NCI-H82 treated with DMSO at 0.1 percent for 48 hours (cell line): Measurements from ENCODE around the gene ZFAND2A.
"Not testable (repeated sequence)": the region's sequence is repeated elsewhere in the genome, so short reads cannot be mapped to it uniquely, and the experiment has no call there.

ENCODE experiments used
- DNase-seq: peaks from one replicate; lab custom pipeline; 2025; ENCODE audit not compliant: unreplicated experiment; lab: John Stamatoyannopoulos, UW

ZFAND2A gene

GRCh38 chr7:1175967-1176851, 16.2 kb upstream of the ZFAND2A start:
- peak; percentile 16 for DNase-seq

GRCh38 chr7:1175597-1175966, 15.6 kb upstream of the ZFAND2A start:
- no peak for DNase-seq

- DNase-seq: no peak
Measured at GRCh38 chr7:1174881-1175596, 15.0 kb upstream of the ZFAND2A start.

DNA sequence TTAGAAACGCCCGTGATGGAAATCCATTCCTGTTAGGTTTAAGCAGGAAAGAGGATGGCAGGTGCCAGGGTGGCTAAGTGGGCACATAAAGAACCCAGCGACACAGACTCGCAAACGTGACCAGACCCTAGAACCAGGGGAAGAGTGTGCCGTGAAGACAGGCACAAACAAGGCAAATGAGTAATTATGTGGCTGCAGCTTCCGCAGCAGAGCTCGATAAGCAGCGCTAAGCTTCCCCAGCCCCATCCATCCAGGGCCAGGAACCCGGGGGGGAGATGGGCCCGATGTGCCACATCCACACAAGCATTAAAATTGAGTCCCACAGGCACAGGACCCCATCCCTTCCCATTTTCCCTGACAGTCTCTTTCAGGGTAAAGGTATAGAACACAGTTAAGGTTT, 14.0 kb upstream of the ZFAND2A start:
- no peak for DNase-seq

- no peak for DNase-seq
Measured at GRCh38 chr7:1172666-1173523, 12.9 kb upstream of the ZFAND2A start.

DNA sequence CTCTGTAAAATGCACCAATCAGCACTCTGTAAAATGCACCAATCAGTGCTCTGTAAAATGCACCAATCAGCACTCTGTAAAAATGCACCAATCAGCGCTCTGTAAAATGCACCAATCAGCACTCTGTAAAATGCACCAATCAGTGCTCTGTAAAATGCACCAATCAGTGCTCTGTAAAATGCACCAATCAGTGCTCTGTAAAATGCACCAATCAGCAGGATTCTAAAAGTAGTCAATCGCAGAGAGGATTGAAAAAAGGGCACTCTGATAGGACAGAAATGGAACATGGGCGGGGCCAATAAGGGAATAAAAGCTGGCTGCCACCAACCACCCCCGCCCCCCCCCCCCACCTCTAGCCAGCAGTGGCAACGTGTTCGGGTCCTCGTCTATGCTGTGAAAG, 11.5 kb upstream of the ZFAND2A start:
- DNase-seq: not testable (repeated sequence)

- no peak for DNase-seq
Measured at GRCh38 chr7:1170741-1171501, 10.9 kb upstream of the ZFAND2A start.

GRCh38 chr7:1169409-1170368, 9.7 kb upstream of the ZFAND2A start:
- DNase-seq: peak; percentile 60

DNA sequence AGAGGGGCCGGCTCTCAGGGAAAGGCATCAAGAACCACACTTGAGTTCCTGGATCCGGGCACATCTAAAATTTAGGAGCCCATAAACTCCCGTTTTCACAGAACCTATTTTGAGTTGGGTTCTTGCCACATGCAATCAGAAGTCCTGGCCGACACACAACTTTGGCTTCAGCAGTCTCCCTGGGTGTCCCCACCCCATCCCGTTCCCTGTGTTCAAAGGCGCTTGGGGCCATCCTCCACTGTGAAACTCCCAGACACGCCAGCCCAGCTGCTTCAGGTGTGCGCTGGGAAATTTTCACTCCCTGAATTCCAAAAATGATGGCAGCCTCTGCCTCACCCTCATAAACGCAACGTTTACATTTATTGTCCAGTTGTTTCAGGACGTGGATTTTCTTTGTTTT, 8.4 kb upstream of the ZFAND2A start:
- no peak for DNase-seq

DNA sequence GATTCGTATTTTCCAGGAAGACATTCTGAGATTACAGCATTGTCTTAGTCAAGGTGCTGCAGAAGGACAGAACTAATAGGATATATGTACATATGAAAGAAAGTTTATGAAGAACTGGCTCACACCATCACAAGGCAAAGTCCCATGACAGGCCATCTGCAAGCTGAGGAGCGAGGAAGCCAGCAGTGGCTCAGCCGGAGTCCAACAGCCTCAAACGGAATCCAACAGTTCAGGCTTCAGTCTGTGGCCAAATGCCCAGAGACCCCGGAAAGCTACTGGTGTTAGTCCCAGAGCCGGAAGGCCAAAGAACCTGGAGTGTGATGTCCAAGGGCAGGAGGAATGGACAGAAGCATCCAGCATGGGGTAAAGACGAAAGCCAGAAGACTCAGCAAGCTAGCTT, 4.4 kb upstream of the ZFAND2A start:
- no peak for DNase-seq

GRCh38 chr7:1163121-1163520, 3.1 kb upstream of the ZFAND2A start:
- DNase-seq: no peak

- DNase-seq: no peak
Measured at GRCh38 chr7:1160670-1161021, 650 bp upstream of the ZFAND2A start.

DNA sequence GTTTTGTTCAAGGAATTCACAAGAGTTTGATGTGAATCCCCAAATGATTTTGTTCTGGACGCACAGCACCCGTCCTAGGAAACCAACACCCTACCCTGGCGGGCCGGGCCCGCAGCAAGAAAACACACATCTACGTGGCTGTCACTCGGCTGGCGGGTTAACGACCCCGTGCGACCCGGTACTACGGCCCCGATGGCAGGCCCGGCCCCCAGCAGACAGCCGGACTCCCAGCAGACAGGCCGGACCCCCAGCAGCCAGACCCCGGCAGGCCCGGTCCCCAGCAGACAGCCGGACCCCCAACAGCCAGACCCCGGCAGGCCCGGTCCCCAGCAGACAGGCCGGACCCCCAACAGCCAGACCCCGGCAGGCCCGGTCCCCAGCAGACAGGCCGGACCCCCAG, 765 bp downstream of the ZFAND2A start:
- not testable (repeated sequence) for DNase-seq

DNA sequence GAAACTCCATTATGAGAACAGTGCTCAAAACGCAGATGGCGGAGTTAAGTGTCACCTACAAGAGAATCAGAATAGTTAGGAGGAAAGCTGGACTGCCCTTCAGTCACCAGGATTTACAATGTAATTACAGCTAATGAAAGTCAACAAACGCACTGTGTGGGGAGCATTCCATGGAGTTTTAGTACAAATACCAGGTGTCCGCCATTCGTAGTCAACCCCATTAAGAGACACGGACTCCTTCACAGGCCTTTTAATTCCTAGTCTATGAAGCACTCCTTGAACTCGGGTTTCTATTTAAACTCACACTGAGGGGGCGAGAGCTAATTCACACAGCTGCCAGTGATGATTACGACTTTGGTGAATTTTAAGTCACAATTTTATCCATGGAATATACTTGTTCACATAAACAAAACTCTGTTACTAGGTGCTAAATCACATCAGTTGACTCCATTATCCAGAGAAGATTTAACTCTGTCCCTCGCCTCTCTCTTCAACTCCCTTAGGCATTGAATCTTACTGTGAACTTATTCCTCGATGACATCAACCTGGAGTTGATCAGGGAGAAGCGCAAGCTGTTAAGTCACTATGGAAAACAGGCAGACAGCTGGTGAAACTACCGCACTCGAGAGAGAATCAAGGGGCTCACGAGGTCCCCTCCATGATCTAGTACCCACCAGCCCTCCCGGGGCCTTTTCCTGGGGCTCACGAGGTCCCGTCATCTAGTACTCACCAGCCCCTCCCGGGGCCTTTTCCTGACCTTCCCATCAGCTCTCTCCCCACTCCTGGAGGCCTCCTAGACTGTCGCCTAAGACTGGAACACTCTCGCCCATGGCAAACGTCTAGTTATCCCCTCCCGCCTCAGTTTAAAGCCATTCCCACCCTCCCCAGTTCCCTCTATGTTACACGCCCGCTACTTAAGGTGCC, 1.5 kb downstream of the ZFAND2A start:
- DNase-seq: no peak

GRCh38 chr7:1156782-1157535, 3.0 kb downstream of the ZFAND2A start:
- DNase-seq: no peak

GRCh38 chr7:1155818-1156781, 3.9 kb downstream of the ZFAND2A start:
- DNase-seq: not testable (repeated sequence)
